Middle frontal gyrus (tissue), 1 donor: ENCODE results near the gene CCNDBP1.
"Not testable (repeated sequence)": the region's sequence is repeated elsewhere in the genome, so short reads cannot be mapped to it uniquely, and the experiment has no call there.

Experiments
- DNase-seq: peaks from one replicate; pipeline ENCODE4 v3.0.0-alpha.2; 2015; ENCODE audit warnings: low spot score; ENCODE audit errors: extremely low spot score

Gene CCNDBP1

DNA sequence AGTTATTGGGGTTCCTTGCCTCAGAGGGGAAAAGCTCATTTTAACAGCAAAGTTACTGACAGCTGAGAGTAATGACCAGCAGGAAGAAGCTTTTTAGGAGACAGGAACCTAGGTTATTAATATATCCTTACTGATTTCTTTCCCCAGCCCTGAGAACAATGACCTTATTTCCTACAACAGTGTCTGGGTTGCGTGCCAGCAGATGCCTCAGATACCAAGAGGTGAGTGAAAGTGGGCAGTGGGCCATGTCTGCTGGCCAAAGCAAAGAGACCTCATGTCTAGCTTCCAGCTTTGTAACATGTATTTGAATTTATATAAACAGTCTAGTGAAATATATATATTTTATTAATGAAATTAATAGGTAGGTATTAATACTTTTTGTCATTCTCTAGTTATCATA is 5.0 kb downstream of the CCNDBP1 start:
- DNase-seq: no peak

DNA sequence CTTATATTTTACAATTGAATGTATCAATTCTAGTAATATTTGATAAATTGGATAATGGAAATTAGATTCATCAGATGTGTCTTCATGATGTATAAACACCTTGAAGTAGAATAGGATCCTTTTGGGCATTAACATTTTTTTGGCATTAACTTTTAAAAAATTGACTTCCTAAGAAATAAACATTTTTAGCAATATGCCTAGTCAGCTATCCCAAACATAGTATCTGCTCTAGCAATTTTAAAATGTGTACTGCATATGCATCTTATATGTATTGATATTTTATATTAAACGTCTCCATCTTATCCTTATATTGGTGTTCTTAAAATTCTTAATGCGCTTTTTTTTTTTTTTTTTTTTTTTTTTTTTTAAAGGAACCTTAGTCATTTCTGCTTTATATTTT is 8.5 kb downstream of the CCNDBP1 start:
- DNase-seq: no peak

DNA sequence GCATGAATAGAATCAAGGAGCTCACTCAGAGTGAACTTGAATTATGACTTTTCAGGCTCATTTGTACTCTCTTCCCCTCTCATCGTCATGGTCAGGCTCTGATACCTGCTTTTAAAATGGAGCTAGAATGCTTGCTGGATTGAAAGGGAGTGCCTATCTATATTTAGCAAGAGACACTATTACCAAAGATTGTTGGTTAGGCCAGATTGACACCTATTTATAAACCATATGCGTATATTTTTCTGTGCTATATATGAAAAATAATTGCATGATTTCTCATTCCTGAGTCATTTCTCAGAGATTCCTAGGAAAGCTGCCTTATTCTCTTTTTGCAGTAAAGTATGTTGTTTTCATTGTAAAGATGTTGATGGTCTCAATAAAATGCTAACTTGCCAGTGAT is 9.6 kb downstream of the CCNDBP1 start:
- DNase-seq: no peak

DNA sequence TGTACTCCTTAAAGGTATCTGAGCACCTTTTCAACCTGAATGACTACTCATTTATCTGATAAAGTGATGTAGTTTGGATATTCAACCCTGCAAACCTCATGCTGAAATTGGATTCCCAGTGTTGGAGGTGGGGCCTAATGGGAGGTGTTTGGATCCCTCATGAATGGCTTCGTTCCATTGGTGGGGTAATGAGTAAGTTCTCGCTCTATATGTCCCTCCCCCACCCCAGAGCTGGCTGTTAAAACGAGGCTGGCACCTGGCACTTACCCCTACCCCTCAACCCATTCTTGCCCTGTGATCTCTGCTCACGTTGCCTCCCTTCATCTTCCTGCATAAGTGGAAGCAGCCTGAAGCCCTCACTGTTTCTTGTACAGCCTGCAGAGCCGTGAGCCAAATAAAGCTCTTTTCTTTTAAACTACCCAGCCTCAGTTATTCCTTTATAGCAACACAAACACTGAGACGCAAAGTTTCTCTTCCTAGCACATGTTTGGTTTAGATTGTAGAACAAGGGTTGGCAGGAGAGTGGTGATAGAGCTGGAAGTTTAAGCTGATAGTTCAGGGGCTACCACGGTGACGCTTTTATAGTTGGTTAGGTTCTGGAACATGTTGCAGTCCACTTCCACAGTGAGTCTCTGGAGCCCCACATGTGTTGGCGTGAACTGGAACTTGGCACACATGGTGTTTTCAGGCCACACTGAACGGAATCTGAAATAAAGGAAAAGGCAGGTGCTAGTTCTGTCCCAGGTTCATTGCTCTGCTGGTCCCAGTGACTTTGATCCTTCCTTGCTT is 11.8 kb downstream of the CCNDBP1 start:
- DNase-seq: no peak

DNA sequence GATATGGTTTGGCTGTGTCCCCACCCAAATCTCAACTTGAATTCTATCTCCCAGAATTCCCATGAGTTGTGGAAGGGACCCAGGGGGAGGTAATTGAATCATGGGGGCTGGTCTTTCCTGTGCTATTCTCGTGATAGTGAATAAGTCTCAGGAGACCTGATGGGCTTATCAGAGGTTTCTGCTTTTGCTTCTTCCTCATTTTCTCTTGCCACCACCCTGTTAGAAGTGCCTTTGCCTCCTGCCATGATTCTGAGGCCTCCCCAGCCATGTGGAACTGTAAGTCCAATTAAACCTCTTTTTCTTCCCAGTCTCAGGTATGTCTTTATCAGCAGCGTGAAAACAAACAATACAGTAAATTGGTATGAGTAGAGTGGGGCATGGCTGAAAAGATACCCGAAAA is 12.6 kb downstream of the CCNDBP1 start:
- not testable (repeated sequence) for DNase-seq

DNA sequence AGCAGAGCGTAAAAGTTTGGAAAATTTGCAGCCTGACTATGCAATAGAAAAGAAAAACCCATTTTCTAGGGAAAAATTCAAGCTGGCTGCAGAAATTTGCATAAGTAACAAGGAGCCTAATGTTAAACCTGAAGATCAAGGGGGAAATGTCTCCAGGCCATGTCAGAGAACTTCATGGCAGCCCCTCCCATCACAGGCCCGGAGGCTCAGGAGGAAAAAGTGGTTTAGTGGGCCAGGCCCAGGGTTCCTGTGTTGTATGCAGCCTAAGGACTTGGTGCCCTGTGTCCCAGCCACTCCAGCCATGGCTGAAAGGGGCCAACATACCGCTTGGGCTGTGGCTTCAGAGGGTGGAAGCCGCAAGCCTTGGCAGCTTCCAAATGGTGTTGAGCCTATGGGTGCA is 13.4 kb downstream of the CCNDBP1 start:
- DNase-seq: not testable (repeated sequence)

DNA sequence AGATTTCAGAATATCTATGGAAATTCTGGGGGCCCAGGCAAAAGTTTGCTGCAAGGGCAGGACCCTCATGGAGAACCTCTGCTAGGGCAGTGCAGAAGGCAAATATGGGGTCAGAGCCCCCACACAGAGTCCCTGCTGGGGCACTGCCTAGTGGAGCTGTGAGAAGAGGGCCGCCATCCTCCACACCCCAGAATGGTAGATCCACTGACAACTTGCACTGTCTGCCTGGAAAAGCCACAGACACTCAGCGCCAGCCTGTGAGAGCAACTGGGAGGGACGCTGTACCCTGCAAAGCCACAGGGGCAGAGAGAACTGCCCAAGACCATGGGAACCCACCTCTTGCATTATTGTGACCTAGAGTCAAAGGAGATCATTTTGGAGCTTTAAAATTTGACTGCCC is 13.8 kb downstream of the CCNDBP1 start:
- DNase-seq: no peak

DNA sequence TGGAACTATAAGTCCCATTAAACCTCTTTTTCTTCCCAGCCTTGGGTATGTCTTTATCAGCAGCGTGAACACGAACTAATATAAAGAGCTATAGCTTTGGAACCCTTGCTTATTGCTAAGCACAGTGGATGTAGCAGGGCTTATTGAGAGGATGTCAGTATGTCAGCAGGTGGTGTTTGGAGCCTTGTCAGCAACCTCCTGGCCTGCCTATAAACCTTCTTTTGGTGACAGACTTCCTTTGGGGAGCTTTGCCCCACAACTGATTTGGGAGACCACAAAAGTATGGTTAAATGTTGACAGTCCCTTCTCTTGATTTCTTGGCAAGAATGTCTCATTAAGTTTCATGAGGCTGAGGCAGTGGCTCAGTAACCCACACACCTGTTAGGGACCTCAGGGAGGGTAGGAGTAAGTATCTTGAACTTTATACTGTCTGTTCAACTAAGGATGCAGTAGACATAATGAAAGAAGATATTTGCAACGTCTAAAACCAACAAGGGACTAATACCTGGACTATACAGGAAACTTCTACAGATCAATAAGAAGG is 14.8 kb downstream of the CCNDBP1 start:
- DNase-seq: no peak

DNA sequence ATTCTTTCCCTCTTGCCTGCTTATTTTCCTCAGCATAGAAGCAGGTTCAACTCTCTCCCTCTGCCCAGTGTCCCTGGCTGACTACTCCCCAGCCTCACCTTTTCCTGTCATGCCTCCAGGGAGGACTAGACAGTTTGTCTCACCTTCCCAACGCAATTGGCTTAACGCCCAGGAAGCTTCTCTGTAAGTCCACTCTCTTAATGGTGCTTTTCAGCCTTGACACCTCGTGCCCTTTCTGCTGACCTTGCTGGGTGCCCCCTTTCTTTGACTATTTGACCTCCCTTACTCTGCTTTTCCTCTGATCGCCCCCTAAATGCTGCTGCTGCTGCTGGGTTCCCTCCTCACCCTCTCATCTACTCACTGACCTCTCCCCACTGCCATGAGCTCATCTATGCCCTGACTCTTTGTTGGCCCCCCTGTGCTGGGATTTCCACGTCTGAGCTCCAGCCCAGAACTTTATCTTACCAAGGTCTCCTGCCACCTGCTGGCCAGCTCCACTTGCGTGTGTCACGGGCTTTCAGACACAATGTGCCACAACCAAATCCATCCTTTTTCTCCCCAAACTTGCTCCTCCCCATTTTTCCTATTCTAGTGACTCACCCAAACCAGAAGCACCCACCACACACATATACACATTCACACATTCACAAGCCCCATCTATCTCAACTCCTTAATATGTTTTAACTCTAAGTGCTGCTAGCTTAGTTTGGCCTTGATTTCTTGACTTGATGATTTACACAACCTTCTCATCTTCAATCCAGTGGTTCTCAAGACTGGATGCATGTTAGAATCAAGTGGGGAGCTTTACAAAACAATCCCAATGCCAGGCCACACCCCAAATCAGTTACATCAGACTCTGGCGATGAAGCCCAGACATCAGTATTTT is 19.1 kb downstream of the CCNDBP1 start:
- no peak for DNase-seq

DNA sequence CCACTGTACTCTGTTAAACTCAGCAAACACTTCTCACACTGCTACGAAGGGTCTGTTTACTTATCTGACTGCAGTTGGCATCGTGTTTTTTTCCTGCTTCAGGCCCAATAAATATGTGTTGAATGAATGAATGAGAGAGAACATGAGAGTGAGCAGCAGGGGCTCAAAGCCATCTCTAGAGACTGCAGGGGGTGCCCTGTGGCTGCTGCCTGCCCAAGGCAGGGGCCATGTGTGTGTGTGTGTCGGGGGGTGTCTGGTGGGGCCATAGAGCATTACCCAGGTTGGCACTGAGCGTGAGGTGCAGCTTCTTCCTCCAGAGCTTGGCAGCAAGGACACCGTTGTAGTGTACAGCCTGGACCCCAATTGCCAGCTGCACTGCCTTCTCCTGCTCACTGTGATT is 20.9 kb downstream of the CCNDBP1 start:
- no peak for DNase-seq

DNA sequence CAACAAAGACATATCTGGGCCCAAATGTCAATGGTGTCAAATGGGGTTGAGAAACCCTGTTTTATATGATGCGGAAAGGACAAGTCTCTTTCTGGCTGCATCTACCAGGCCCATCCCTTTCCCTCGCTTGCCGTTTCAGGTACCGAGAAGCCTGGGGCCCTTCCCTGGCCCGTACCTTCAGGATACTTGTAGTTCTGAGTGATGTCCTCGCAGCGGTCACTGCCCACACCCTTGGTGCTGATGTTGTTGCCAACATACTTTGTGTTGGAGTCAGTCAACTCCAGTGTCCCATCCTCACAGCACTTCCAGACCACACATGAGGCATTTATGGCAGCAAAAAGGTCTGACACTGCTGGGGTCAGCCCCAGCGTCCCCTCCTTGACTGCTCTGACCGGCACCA is 21.8 kb downstream of the CCNDBP1 start:
- DNase-seq: no peak

DNA sequence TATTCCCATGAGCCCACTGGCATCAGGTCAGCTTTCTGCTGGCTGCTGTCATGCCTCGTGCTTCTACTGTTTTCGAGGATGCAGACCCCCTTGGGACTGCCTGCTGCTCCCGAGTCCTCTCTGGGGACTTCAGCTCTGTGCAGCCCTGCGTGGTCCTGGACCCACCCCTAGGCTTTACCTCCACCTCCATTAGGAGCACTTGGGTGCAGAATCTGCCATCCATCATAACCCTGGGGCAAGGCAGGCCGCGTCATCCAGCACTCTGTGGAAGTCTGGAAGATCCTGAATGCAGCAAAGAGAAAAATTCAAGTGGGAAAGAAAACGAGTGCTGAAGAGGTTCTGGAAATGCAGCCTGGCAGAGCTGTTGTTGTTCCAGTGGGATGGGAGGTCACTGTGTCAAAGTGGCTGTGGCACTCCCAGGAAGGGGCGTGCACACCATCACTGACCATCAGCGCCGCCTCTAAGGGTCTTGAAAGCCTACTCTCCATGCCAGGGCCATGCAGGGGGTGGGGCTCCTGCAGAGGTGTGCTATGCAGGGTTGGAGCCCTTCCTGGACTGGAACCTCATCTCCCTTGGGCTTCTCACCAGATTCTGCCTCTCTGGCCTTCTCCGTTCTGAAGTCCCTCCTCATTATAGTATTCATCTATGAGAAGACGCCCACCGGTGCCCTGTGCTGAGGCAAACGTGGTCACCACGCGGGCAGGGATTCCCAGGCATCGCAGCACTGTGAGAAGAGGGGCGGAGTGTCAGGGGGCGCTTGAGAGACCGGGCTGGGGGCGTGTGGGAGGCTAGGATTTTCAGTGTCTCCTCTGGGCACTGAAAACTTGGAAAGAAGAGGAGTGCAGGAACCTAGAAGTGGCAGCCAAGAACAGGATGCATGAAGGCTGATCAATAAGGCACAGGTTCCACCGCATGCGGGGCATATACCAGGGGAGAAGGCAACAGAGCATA is 23.1 kb downstream of the CCNDBP1 start:
- DNase-seq: no peak

DNA sequence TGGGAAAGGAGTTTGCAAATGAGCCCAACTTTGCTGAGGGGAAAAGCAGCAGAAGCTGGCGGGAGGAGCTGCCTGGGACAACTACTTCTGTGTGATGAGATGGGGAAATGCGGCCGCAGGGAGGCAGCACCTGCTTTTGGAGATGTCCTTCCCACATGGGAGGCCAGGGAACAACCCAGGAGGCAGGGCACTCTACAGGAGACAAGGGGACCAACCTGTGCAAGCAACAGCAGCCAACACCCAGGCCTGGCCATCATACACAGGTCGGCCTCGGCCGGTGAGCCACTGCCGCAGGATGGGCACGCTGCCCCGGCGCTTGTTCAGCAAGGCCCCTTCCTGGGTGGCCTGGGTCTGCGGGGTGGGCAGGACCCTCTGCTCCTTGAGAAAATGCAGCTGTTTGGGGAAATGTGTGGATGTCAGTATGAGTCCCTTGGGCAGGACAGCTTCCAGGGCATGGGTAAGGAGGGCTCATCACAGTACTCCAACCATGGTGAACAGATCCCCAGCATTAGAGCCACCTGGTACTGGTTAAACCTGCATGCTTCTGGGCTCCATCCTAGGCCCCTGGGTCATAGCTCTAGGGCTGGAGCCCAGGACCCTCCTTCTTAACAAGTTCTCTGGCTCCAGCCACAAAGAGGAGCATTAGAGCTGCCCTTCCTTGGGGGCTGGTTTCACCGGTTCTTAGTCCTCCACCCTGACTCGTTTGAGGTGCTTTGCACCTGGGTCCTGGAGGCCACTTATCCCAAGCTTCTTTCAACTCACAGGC is 24.0 kb downstream of the CCNDBP1 start:
- DNase-seq: no peak

DNA sequence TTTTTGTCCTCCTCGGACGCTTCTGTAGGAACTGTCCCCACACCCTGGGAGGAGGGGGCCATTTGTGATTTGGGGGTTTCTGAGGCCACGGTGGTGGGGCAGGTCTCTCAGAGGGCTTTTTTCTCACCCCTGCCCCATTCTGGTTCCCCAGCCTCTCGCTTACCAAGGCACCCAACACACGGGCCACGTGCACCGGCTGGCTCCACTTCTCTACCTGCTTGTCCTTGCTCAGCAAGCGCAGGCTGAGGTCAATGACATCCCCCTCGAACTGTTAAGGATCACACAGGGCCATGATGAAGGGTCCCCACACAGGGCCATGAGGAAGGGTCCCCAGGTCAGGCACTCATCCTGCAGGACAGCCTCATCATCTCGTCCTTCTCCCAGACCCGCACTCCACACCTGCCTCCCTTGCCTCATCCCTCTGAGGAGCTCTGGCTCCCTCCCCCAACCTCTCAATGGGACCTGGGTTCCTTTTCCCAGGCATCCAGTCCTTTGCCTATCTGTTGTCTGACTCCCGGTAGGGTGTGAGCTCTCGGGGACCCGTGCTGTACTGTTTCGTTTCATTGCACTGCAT is 25.1 kb downstream of the CCNDBP1 start:
- no peak for DNase-seq

DNA sequence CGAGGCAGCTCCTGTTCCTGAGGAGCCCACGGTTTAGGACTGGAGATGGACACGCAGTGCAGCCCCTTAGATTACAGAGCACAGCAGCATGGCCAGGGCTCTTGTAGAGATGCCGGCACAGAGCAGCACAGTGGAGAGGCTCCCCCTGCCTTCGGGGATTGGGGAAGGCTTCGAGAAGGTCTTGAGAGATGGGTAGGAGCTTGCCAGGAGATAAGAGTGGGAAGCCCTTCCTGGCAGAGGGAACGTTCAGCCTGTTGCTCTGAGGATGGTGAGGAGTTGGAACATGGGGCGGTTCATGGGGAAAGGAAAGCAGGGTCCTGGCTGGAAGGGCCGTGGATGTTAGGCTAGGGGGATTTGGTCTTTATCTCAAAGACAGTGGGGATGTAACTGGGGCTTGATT is 25.6 kb downstream of the CCNDBP1 start:
- DNase-seq: no peak

DNA sequence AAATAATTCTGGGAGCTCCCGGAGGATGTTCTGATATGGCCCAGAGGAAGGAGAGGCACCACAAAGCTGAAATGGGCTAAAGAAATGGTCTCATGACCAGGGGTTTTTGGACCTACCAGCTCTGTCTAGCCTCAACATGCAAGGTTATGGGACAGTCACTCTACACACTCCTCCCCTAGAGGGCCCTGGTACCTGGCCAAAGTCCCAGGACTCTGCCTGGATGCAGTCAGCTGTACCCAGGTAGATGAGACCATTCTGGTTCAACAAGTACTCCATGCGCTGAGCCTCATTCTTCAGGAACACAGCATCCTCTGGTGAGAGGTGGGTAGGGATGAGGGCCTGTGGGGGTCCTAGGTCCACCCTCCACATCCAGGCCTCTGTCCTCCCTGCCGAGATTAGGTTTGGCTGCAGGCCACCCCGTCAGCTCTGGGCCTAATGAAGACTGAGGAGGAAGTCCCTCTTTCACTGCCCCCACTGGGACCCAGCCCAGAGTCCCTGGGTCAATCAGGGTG is 26.1 kb downstream of the CCNDBP1 start:
- no peak for DNase-seq

DNA sequence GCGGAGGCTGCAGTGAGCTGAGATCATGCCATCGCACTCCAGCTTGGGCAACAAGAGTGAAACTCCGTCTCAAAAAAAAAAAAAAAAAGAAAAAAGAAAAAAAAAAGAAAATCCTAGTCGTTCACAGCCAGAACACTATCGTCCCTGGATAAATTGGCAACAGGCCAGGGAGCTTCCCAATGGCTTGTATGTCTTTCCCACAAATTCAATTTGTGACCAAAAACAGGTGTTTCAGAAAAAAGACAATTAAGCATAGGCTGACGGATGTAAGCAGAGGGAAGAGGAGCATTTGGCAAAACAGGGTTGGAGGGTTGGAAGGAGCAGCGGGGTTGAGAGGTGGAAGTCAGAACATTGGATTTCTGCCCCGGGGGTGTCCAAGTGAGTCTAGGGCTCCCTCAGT is 27.1 kb downstream of the CCNDBP1 start:
- DNase-seq: no peak

DNA sequence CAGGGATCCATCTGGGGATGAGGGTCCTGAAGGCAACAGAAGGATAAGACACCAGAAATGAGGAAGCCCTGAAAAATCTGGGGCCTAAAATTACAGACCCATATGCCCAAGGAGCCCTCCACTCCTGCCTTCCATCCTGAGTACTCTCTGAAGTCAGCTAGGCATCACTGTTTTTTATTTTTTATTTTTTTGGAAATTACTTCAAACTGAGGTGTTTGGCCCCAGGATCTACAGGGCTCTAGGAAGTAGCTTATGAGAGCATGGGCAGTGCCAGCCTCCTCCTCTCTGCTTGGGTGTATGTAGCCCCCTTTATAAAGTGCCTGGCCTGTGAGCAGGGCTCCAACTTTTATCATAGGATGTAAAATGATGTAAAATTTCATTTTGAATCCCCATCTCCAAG is 27.7 kb downstream of the CCNDBP1 start:
- DNase-seq: no peak

DNA sequence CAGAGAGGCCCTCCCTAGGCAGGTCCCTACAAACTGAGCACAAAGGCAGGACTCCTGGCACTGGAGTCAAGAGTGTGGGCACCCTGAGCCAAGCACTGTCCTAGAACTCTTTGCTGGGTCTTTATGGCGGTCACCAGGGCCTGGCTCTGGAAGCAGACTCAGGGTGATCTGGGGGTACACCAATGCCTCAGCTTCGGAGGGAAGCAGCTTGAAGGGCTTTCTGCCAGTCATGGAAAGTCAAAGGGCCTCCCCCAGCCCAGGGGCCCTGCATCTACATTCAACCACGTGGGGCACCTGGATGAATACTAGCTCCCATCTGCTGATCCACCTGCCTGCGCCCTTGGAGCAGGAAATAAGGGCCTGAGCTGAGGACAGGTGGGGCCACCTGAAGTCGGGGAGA is 28.3 kb downstream of the CCNDBP1 start:
- no peak for DNase-seq

DNA sequence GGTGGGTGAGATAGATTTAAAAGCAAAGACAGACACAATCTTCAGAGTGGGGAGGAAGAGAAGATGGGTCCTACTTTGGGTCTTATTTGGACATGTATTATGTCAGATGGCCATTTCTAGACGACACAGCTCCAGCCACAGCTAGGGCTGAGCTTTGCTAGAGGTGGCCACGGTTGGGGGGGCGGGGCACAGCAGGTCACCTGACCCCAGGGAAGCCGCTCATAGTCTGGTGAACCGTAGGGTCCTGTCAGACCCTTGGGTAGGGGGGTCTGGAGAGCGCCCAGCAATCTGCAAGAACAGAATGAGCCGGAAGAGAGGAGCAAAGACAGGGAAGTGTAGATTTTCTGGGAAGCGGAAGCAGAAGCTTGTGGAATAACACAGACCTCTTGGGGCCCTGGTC is 29.0 kb downstream of the CCNDBP1 start:
- DNase-seq: no peak
